ENCODE results near the gene CABYR.

CABYR gene

GRCh38 chr18:24195296-24196053 is 56.6 kb downstream of the CABYR start:
- TF ChIP-seq GATA2 (IDR thresholded peaks at IDR 0.05; ENCODE audit: low read depth, low read length) (no peak), GATA3 (IDR thresholded peaks at IDR 0.05; ENCODE audit: low read depth, low read length) (no peak)

DNA sequence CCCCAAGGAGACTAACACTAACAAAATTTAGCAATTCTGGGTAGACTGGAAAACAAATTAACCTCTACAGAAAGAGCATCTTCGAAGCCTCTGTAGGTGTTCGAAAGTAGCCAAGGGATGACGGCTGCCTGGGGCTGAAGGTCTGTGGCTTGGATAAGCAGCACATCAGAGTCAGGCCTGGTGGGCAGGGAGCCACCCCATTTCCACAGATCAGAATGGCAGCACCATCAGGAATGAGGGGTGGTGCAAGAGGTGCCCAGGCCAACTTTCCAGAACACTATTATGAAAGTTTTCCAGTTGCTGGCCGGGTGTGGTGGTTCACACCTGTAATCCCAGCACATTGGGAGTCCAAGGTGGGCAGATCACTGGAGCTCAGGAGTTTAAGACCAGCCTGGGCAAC is 57.9 kb downstream of the CABYR start:
- TF ChIP-seq GATA2 (IDR thresholded peaks at IDR 0.05; ENCODE audit: low read depth, low read length): no peak
- TF ChIP-seq GATA3 (IDR thresholded peaks at IDR 0.05; ENCODE audit: low read depth, low read length): no peak

- TF ChIP-seq GATA3 (IDR thresholded peaks at IDR 0.05; ENCODE audit: low read depth, low read length): no peak
- no peak for TF ChIP-seq GATA2 (IDR thresholded peaks at IDR 0.05; ENCODE audit: low read depth, low read length)
Measured at GRCh38 chr18:24197412-24197811, 58.5 kb downstream of the CABYR start.

DNA sequence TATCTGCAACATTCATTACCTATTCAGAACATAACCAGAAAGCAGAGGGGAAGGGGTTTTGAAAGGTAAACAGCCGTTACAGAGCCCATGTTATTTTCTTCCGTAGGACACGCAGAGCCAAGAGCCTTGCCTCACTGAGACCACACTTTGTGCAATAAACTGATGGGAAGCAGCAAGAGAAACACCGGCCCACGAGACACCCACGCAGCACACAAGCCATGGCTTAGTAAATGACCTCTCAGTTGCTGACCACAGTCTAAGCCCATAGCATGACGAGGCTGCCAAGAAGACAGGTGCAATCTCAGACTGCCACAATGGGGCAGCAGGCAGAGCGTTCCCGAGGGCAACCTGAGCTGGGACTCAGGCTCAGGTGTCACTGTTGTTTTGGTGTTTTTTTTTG is 59.6 kb downstream of the CABYR start:
- TF ChIP-seq GATA3 (IDR thresholded peaks at IDR 0.05; ENCODE audit: low read depth, low read length) (no peak), GATA2 (IDR thresholded peaks at IDR 0.05; ENCODE audit: low read depth, low read length) (no peak)

DNA sequence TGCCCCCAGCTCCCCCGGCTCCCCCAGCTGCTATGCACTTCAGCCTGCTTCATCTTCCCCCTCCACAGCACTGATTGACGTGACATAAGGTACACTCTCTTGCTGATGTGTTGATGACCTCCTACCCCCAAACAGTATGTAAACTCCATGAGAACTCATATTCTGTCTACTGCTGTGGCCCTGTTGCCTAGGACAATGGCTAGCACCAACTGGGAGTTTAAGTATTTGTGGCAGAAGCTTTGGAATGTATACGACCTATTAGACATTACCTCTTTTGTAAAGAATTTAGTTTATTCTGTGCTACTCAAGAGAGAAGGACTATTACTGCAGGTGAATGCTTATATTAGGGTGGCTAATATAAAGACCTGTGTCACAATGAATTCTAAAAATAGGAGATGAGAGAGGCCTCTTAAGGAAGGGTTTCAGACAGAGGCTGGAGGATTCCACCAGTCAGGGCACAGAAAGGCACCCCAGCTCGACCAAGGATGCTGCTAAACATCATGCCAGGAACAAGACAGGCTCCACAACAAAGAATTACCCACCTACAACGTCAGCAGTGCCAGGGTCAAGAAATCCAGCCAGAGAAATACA is 60.6 kb downstream of the CABYR start:
- TF ChIP-seq GATA2 (IDR thresholded peaks at IDR 0.05; ENCODE audit: low read depth, low read length) (no peak), GATA3 (IDR thresholded peaks at IDR 0.05; ENCODE audit: low read depth, low read length) (no peak)

GRCh38 chr18:24200494-24201290 is 61.8 kb downstream of the CABYR start:
- TF ChIP-seq GATA2 (IDR thresholded peaks at IDR 0.05; ENCODE audit: low read depth, low read length) (no peak), GATA3 (IDR thresholded peaks at IDR 0.05; ENCODE audit: low read depth, low read length) (no peak)

GRCh38 chr18:24201699-24202687 is 63.1 kb downstream of the CABYR start:
- TF ChIP-seq GATA3 (IDR thresholded peaks at IDR 0.05; ENCODE audit: low read depth, low read length) (no peak), GATA2 (IDR thresholded peaks at IDR 0.05; ENCODE audit: low read depth, low read length) (no peak)

DNA sequence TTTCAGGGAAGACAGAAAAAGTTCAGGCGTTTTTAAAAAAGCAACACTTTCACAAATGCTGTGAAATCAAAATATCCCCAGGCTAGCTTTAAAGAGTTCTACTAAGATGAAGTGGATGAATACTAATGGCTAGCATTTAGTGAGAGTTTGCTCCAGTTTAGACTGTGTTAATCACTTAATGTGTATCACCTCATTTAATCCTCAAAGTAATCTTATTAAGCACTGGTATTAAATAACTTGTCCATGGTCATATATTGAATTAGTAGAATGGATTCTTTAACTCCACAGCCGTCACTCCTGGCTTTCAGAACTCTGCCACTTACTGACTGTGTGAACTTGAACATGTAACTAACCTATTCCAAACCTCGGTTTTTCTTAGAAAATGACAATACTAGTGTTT is 66.0 kb downstream of the CABYR start:
- no peak for TF ChIP-seq GATA2 (IDR thresholded peaks at IDR 0.05; ENCODE audit: low read depth, low read length)
- TF ChIP-seq GATA3 (IDR thresholded peaks at IDR 0.05; ENCODE audit: low read depth, low read length): no peak

- TF ChIP-seq GATA3 (IDR thresholded peaks at IDR 0.05; ENCODE audit: low read depth, low read length): no peak
- TF ChIP-seq GATA2 (IDR thresholded peaks at IDR 0.05; ENCODE audit: low read depth, low read length): no peak
Measured at GRCh38 chr18:24208270-24209035, 69.6 kb downstream of the CABYR start.

- TF ChIP-seq GATA2 (IDR thresholded peaks at IDR 0.05; ENCODE audit: low read depth, low read length) (no peak), GATA3 (IDR thresholded peaks at IDR 0.05; ENCODE audit: low read depth, low read length) (no peak)
Measured at GRCh38 chr18:24209558-24209957, 70.7 kb downstream of the CABYR start.

Data from SH-SY5Y (cell line).